NCI-H2171 (cell line): ENCODE data around the gene EEF1G.

Experiments used
- DNase-seq: peaks from one replicate; lab custom pipeline; 2025; lab: John Stamatoyannopoulos, UW

Gene EEF1G

GRCh38 chr11:62539238-62539925 is 34.3 kb downstream of the EEF1G start:
- no peak for DNase-seq

- no peak for DNase-seq
These were observed 35.0 kb downstream of the EEF1G start for GRCh38 chr11:62538470-62539237.

GRCh38 chr11:62536301-62536957 is 37.3 kb downstream of the EEF1G start:
- DNase-seq: no peak

DNA sequence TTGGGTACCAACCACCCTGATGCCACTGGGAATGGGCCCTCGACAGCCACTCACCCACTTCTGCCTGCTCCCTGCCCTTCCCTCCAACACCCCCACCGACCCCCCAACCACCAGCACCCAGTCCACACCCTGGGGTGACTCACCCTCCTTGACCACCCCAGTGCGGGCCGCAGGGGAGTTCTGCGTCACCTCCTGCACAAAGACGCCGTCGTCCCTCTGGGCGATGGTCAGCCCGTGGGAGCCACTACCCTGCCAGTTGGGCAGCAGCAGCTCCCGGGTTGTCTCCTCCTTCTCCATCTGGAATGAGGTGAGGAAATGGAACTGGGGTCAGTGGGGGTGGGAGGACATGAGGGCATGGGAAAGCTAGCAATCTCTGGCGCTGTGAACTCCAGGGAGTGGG is 37.9 kb downstream of the EEF1G start:
- DNase-seq: no peak

GRCh38 chr11:62534779-62535545 is 38.7 kb downstream of the EEF1G start:
- no peak for DNase-seq

DNA sequence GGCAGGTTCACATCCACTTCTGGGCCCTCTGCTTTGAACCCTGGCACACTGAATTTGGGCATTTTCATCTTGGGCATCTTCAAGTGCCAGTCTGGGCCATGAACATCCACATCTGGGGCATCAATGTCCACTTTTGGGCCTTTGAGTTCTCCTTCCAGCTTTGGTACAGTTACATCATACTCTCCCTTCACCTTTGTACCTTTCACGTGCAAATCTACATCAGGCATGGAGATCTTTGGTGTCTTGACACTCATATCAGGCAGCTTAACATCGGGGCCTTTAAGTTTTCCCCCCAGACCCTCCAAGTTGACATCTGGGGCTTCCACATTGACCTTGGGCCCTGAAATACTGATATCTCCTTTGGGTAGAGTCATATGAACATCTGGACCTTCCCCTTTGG is 41.6 kb downstream of the EEF1G start:
- no peak for DNase-seq

GRCh38 chr11:62516736-62517371 is 56.8 kb downstream of the EEF1G start:
- DNase-seq: no peak

GRCh38 chr11:62514151-62514550 is 59.5 kb downstream of the EEF1G start:
- DNase-seq: no peak

GRCh38 chr11:62513626-62514025 is 60.1 kb downstream of the EEF1G start:
- DNase-seq: no peak

- no peak for DNase-seq
These were observed 60.7 kb downstream of the EEF1G start for GRCh38 chr11:62512961-62513360.
